H1 (cell line): Measurements from ENCODE around the gene GAS7.

Source experiments
- MAFK ChIP-seq: IDR thresholded peaks from 2 replicates; pipeline ENCODE4 v1.6.1; 2012; ENCODE audit warnings: low read depth, mild to moderate bottlenecking, improper control_type of control experiment, low read length
- POLR2A ChIP-seq, 2 experiments: IDR thresholded peaks; 1 replicate in 1 of 2; 2 replicates in 1 of 2; pipeline ENCODE4 v1.6.1; 2011; ENCODE audit warnings: low read depth in 2 of 2, low read length in 2 of 2, mild to moderate bottlenecking in 2 of 2; ENCODE audit errors: control extremely low read depth in 1 of 2
- SRF ChIP-seq: IDR thresholded peaks from 2 replicates; pipeline ENCODE4 v1.6.1; 2011; ENCODE audit warnings: mild to moderate bottlenecking, low read depth, low read length, moderate library complexity
- TF ChIP-seq, protein P1 (sequence below): IDR thresholded peaks from 2 replicates; pipeline ENCODE4 v1.6.1; 2011; ENCODE audit warnings: low read length, improper control_type of control experiment

DNA sequence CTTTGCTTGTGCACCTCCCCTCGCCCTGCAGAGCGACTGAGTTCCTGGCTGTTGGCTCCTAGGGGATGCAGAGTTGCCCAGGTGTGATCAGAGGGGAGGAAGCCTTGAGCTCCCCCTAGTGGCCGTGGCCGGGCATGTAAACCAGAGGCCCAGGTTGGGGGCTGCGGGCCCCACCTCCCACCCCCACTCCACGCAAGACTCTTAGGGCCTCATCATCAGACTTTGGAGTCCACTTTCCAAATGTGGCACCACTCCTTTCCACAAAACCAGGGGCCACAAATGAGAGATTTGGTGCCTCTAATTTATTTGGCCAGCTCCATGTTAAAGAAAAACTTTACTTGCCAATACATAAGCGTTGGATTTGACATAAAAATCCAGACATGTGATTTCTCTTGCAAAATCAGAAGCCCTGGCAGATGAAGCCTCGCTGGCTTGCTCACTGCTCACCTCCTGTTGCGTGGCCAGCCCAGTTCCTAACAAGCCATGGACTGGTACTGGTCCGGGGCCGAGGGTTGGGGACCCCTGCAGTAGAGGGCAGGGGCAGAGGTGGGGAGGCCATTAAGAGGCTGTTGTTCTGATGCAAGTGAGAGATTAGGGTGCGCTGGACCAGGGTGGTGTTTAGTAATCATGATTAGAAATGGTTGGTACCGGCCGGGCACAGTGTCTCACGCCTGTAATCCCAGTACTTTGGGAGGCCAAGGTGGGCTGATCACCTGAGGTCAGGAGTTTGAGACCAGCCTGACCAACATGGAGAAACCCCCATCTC is 28.7 kb upstream of the GAS7 start:
- TF ChIP-seq POLR2A (IDR thresholded peaks at IDR 0.05; ENCODE audit: control extremely low read depth in 1 of 2, low read depth in 2 of 2, low read length in 2 of 2) (no peak), MAFK (no peak), SRF (no peak)
- TF ChIP-seq, protein P1, sequence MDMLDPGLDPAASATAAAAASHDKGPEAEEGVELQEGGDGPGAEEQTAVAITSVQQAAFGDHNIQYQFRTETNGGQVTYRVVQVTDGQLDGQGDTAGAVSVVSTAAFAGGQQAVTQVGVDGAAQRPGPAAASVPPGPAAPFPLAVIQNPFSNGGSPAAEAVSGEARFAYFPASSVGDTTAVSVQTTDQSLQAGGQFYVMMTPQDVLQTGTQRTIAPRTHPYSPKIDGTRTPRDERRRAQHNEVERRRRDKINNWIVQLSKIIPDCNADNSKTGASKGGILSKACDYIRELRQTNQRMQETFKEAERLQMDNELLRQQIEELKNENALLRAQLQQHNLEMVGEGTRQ, result no peak
